Measurements from ENCODE around the gene STRN. TPM values are rescaled to one million over a fixed set of nuclear protein-coding genes. Genes with fewer than 3 reads are reported as not detected.

The STRN gene
- total and polyA plus RNA-seq, 4 donors: 3.7 to 35.9 (median 15.7) TPM

DNA sequence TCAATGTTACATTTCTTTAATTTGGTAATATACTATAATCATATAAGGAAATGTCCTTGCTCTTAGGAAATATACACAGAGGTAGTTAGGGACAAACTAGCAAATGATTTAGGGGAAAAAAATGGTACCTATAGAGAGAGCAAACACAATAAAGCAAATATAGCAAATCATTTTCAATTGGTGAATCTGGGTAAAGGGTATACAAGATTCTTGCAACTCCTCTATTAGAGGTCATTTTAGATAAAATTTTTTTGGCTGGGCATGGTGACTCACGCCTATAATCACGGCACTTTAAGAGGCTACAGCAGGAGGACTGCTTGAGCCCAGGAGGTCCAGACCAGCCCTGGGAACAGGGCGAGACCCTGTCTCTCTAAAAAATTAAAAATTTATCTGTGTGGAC is 44.4 kb downstream of the STRN start:
- Histone ChIP-seq H3K27me3 (ENCODE audit: control insufficient read depth in 3 of 3, insufficient read depth in 3 of 3, low read length in 2 of 3) (no peaks in the 10 kb centered on the region), H3K36me3 (ENCODE audit: control insufficient read depth in 4 of 4, insufficient read depth in 4 of 4, low read length in 4 of 4) (no peaks in the 10 kb centered on the region), H3K9me3 (ENCODE audit: control insufficient read depth in 4 of 4, insufficient read depth in 3 of 4, low read length in 3 of 4) (no peaks in the 10 kb centered on the region), H3K27ac (ENCODE audit: low read depth in 1 of 2, low read length in 1 of 2) (no peak overlapping the region), H3K4me3 (no peak overlapping the region), H3K4me1 (ENCODE audit: control insufficient read depth in 5 of 5, insufficient read depth in 5 of 5, low read length in 5 of 5) (no peaks in the 10 kb centered on the region), H3K9ac (ENCODE audit: insufficient read depth in 1 of 2, low read length in 2 of 2) (no peak overlapping the region)
- WGBS, 2 donors: 81 to 89% methylated on average over 3 of the region's 3 CpGs
- ATAC-seq (ENCODE audit: insufficient read depth, low FRiP score) (no peak), DNase-seq (no peak)
- TF ChIP-seq, protein P1, sequence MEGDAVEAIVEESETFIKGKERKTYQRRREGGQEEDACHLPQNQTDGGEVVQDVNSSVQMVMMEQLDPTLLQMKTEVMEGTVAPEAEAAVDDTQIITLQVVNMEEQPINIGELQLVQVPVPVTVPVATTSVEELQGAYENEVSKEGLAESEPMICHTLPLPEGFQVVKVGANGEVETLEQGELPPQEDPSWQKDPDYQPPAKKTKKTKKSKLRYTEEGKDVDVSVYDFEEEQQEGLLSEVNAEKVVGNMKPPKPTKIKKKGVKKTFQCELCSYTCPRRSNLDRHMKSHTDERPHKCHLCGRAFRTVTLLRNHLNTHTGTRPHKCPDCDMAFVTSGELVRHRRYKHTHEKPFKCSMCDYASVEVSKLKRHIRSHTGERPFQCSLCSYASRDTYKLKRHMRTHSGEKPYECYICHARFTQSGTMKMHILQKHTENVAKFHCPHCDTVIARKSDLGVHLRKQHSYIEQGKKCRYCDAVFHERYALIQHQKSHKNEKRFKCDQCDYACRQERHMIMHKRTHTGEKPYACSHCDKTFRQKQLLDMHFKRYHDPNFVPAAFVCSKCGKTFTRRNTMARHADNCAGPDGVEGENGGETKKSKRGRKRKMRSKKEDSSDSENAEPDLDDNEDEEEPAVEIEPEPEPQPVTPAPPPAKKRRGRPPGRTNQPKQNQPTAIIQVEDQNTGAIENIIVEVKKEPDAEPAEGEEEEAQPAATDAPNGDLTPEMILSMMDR (IDR thresholded peaks at IDR 0.05; ENCODE audit: control extremely low read depth, extremely low read depth): no peak

DNA sequence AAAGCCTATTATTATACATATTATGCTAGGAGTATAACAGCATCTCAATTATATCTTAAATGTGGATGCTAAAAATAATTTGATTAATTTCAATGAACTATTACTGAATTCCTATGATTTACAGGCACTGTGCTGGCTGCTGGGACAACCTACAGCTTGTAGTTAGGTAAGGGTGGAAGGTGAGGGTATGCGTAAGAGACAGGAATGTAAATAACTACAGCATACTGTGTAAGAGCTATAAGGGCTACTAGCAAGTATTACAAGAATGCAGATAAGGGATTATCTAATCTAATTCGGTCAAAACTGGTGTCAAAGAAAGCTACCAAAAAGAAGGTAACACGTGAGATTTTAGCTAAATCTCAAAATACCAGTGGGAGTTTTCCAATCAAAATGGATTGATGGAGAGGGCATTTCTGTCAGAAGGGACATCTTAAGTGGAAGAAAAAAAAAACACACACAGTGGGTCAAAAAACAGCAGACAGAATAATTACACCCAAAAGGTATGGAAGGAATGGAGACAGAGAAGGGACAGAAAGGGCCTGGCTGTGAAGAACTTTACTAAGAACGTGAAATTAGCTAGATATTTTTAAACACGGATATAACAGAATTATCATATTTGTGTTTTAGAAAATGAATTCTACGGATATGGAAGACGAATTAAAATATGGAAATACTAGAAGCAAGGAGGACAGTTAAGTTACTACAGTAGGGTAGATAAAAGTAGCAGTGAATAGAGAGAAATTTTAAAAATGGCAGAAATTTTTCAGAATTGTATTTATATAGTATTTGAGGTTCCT is 47.1 kb downstream of the STRN start:
- H3K9ac ChIP-seq (ENCODE audit: insufficient read depth in 1 of 2, low read length in 2 of 2): no peak overlapping the region
- no peaks in the 10 kb centered on the region for H3K27me3 ChIP-seq (ENCODE audit: control insufficient read depth in 3 of 3, insufficient read depth in 3 of 3, low read length in 2 of 3)
- H3K27ac ChIP-seq (ENCODE audit: low read depth in 1 of 2, low read length in 1 of 2): no peak overlapping the region
- H3K4me1 ChIP-seq (ENCODE audit: control insufficient read depth in 5 of 5, insufficient read depth in 5 of 5, low read length in 5 of 5): no peaks in the 10 kb centered on the region
- H3K4me3 ChIP-seq: no peak overlapping the region
- ATAC-seq (ENCODE audit: insufficient read depth, low FRiP score) (no peak), DNase-seq (peak in 1 of 3 donors; percentile 16)
- WGBS, 2 donors: 81 to 89% methylated on average over 7 of the region's 7 CpGs
- TF ChIP-seq, protein P1 (IDR thresholded peaks at IDR 0.05; ENCODE audit: control extremely low read depth, extremely low read depth): no peak
- H3K36me3 ChIP-seq (ENCODE audit: control insufficient read depth in 4 of 4, insufficient read depth in 4 of 4, low read length in 4 of 4): peaks cover 0 to 8% (median 3%) of the 10 kb centered on the region in 4 donors
- no peaks in the 10 kb centered on the region for H3K9me3 ChIP-seq (ENCODE audit: control insufficient read depth in 4 of 4, insufficient read depth in 3 of 4, low read length in 3 of 4)

DNA sequence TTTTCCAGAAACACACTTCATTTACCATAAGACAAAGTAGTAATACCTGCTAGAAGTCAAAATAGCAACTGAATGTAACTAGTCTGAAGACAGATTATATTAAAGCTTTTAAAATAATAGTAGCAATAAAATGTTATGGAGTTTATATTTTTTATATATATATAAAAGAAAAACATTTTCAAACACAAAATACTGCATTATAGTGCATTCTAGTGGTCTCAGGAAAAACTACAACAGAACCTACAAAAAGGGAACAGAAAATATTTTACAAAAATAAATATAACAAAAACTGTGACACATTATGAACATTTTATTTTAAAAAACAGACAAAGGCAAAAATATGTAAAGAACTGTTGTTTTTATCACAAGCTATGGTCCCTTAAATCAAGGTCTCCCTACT is 48.0 kb downstream of the STRN start:
- Histone ChIP-seq H3K9ac (ENCODE audit: insufficient read depth in 1 of 2, low read length in 2 of 2) (no peak overlapping the region), H3K4me1 (ENCODE audit: control insufficient read depth in 5 of 5, insufficient read depth in 5 of 5, low read length in 5 of 5) (peaks cover 0 to under 1% (median 0%) of the 10 kb centered on the region in 5 donors), H3K36me3 (ENCODE audit: control insufficient read depth in 4 of 4, insufficient read depth in 4 of 4, low read length in 4 of 4) (peaks cover 0 to 8% (median 3%) of the 10 kb centered on the region in 4 donors), H3K27me3 (ENCODE audit: control insufficient read depth in 3 of 3, insufficient read depth in 3 of 3, low read length in 2 of 3) (no peaks in the 10 kb centered on the region), H3K9me3 (ENCODE audit: control insufficient read depth in 4 of 4, insufficient read depth in 3 of 4, low read length in 3 of 4) (no peaks in the 10 kb centered on the region), H3K27ac (ENCODE audit: low read depth in 1 of 2, low read length in 1 of 2) (no peak overlapping the region), H3K4me3 (no peak overlapping the region)
- DNase-seq (no peak), ATAC-seq (ENCODE audit: insufficient read depth, low FRiP score) (no peak)
- TF ChIP-seq, protein P1 (IDR thresholded peaks at IDR 0.05; ENCODE audit: control extremely low read depth, extremely low read depth): no peak

Measured in lung (tissue), 12 donors.